ENCODE results near the gene ARHGEF38.

The ARHGEF38 gene

DNA sequence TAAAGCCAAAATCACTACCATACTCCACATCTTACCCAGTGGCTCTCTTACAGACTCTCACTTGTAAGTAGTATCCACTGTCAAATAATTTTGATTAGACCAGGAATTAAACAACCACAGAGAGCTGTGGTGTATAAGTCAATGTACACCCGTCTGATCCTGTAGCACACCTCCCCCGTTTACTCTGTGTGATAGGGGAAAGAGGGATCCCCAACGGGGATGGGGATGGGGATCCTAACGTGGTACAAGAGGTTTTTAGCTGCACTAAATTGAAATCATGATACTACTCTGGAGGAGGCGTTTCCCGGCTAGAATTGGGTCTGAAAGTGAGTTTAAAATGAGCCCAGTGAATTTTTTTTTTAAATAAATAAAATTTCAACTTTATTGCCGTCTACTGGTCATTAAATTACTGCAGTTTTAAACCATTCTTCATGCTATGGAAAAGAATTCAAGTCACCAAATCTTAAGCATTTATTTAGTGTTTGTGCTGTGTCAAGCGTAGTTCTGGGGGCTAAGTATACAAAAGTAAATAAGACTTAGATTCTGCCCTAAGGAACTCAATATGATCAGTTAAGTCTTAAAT is 79.5 kb downstream of the ARHGEF38 start:
- Histone ChIP-seq H3K79me2 (ENCODE audit: insufficient read depth, low read length) (no peaks in the 10 kb centered on the region), H3K9me3 (ENCODE audit: insufficient read depth, low read depth, low read length) (no peaks in the 10 kb centered on the region), H3K9ac (ENCODE audit: low read depth, low read length, poor library complexity, severe bottlenecking) (no peak overlapping the region), H3K4me1 (ENCODE audit: insufficient read depth, low read length, poor library complexity, severe bottlenecking) (no peaks in the 10 kb centered on the region), H2AFZ (ENCODE audit: low read length) (no peak overlapping the region), H3K27me3 (ENCODE audit: insufficient read depth, low read length, poor library complexity, severe bottlenecking) (no peaks in the 10 kb centered on the region), H4K20me1 (ENCODE audit: insufficient read depth, low read length, poor library complexity, severe bottlenecking) (no peaks in the 10 kb centered on the region), H3K4me3 (ENCODE audit: low read length, poor library complexity, severe bottlenecking) (no peak overlapping the region), H3F3A (ENCODE audit: low read depth) (no peaks in the 10 kb centered on the region), H3K4me2 (ENCODE audit: low read depth, low read length, poor library complexity, severe bottlenecking) (no peak overlapping the region), H3K9me2 (replicated peaks; ENCODE audit: low read depth, low read length) (no peaks in the 10 kb centered on the region), H3K36me3 (ENCODE audit: insufficient read depth, low read length) (no peaks in the 10 kb centered on the region)
- TF ChIP-seq EZH2phosphoT487 (IDR thresholded peaks at IDR 0.05; ENCODE audit: borderline replicate concordance) = no peak
- TF ChIP-seq, protein P1, sequence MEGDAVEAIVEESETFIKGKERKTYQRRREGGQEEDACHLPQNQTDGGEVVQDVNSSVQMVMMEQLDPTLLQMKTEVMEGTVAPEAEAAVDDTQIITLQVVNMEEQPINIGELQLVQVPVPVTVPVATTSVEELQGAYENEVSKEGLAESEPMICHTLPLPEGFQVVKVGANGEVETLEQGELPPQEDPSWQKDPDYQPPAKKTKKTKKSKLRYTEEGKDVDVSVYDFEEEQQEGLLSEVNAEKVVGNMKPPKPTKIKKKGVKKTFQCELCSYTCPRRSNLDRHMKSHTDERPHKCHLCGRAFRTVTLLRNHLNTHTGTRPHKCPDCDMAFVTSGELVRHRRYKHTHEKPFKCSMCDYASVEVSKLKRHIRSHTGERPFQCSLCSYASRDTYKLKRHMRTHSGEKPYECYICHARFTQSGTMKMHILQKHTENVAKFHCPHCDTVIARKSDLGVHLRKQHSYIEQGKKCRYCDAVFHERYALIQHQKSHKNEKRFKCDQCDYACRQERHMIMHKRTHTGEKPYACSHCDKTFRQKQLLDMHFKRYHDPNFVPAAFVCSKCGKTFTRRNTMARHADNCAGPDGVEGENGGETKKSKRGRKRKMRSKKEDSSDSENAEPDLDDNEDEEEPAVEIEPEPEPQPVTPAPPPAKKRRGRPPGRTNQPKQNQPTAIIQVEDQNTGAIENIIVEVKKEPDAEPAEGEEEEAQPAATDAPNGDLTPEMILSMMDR (conservative IDR thresholded peaks at IDR 0.05; ENCODE audit: low read length) = no peak

DNA sequence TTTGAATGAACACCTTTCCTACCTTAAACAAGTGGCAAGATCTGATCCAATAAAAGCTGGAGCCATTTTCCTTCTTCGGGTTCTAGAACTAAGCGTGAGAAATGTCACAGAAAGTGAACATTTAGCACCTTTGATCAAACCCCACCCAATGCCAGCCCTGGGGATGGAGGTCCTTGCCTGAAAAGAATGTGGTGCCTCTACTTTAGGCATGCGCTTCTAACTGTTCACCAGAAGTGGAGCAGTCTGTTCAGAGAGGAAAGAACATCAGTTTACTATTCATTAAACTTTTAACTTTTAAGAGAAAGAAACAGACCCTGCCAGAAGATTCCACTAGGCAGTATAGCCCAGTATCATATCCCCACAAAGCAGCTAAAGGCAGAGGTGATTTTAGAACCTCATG is 80.2 kb downstream of the ARHGEF38 start:
- Histone ChIP-seq H3K27me3 (ENCODE audit: insufficient read depth, low read length, poor library complexity, severe bottlenecking) (no peaks in the 10 kb centered on the region), H3K9me2 (replicated peaks; ENCODE audit: low read depth, low read length) (no peaks in the 10 kb centered on the region), H2AFZ (ENCODE audit: low read length) (no peak overlapping the region), H3K4me1 (ENCODE audit: insufficient read depth, low read length, poor library complexity, severe bottlenecking) (no peaks in the 10 kb centered on the region), H3F3A (ENCODE audit: low read depth) (no peaks in the 10 kb centered on the region), H3K79me2 (ENCODE audit: insufficient read depth, low read length) (no peaks in the 10 kb centered on the region), H3K4me3 (ENCODE audit: low read length, poor library complexity, severe bottlenecking) (no peak overlapping the region), H4K20me1 (ENCODE audit: insufficient read depth, low read length, poor library complexity, severe bottlenecking) (no peaks in the 10 kb centered on the region), H3K36me3 (ENCODE audit: insufficient read depth, low read length) (no peaks in the 10 kb centered on the region), H3K9ac (ENCODE audit: low read depth, low read length, poor library complexity, severe bottlenecking) (no peak overlapping the region), H3K4me2 (ENCODE audit: low read depth, low read length, poor library complexity, severe bottlenecking) (no peak overlapping the region), H3K9me3 (ENCODE audit: insufficient read depth, low read depth, low read length) (no peaks in the 10 kb centered on the region)
- TF ChIP-seq, protein P1 (conservative IDR thresholded peaks at IDR 0.05; ENCODE audit: low read length) = peak; percentile 27
- no peak for TF ChIP-seq EZH2phosphoT487 (IDR thresholded peaks at IDR 0.05; ENCODE audit: borderline replicate concordance)

DNA sequence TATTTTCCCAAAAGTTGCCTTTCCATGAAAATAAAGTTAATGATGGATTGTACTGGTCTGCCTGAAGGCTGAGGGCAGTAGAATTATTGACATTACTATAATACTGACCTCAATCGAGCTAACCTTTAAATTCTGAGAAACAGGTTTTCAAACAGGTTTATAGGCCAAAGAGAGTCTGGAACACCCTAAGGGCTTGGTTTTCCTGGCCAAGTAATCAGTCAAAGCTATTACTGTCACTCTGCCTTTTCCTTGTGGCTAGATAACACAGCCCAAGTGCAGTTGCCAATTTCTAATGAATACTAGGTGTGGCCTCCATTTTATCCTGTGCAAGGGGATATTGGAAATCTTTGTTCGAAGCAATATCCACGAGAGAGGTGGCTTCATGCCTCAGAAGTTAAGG is 80.8 kb downstream of the ARHGEF38 start:
- no peaks in the 10 kb centered on the region for H3K9me2 ChIP-seq (replicated peaks; ENCODE audit: low read depth, low read length)
- no peak for TF ChIP-seq EZH2phosphoT487 (IDR thresholded peaks at IDR 0.05; ENCODE audit: borderline replicate concordance)
- TF ChIP-seq, protein P1 (conservative IDR thresholded peaks at IDR 0.05; ENCODE audit: low read length) = no peak
- H3K27me3 ChIP-seq (ENCODE audit: insufficient read depth, low read length, poor library complexity, severe bottlenecking) = no peaks in the 10 kb centered on the region
- H3K4me2 ChIP-seq (ENCODE audit: low read depth, low read length, poor library complexity, severe bottlenecking) = no peak overlapping the region
- no peaks in the 10 kb centered on the region for H3K36me3 ChIP-seq (ENCODE audit: insufficient read depth, low read length)
- H3K4me3 ChIP-seq (ENCODE audit: low read length, poor library complexity, severe bottlenecking) = no peak overlapping the region
- no peaks in the 10 kb centered on the region for H3K79me2 ChIP-seq (ENCODE audit: insufficient read depth, low read length)
- no peaks in the 10 kb centered on the region for H3F3A ChIP-seq (ENCODE audit: low read depth)
- H3K9me3 ChIP-seq (ENCODE audit: insufficient read depth, low read depth, low read length) = no peaks in the 10 kb centered on the region
- no peak overlapping the region for H2AFZ ChIP-seq (ENCODE audit: low read length)
- H3K4me1 ChIP-seq (ENCODE audit: insufficient read depth, low read length, poor library complexity, severe bottlenecking) = no peaks in the 10 kb centered on the region
- no peaks in the 10 kb centered on the region for H4K20me1 ChIP-seq (ENCODE audit: insufficient read depth, low read length, poor library complexity, severe bottlenecking)
- H3K9ac ChIP-seq (ENCODE audit: low read depth, low read length, poor library complexity, severe bottlenecking) = no peak overlapping the region

All from Loucy (cell line).